Heart left ventricle (tissue), 13 donors: Measurements from ENCODE around the gene PLEKHM2.

ENCODE experiments used
- CTCF ChIP-seq, 12 donors: fragments of 200-600 bp; sonication (generic) in 4 of 12; IDR thresholded peaks; one replicate each; pipeline versions ENCODE4 v1.5.0 to v1.8.0; 2018 to 2022; ENCODE audit warnings: antibody characterized with exemption in 12 of 12, mild to moderate bottlenecking in 5 of 12
- POLR2A ChIP-seq, 2 donors: fragments of 450-650 bp; IDR thresholded peaks; one replicate each; pipeline ENCODE4 v1.6.1; 2017; ENCODE audit warnings: antibody characterized with exemption in 2 of 2, mild to moderate bottlenecking in 2 of 2, moderate library complexity in 2 of 2
- donor health status: ischemic (EF 13 %, LVEDD 7.1; RV severe dilation, severe dysfunction).
- donor health status: DM: no; HTN: yes; CAD: no.
- donor health status: DM: no; HTN: no; CAD: no.
- donor health status: ischemic (EF 25% LVEDD 6.9; RV normal size, moderate dysfunction).
- donor health status: ischemic (EF 25% LVEDD 5.7; RV mildly dilated, moderate dysfunction).
- donor health status: ischemic (EF 35%, LVEDD 5.7; RV mildly dilated, moderate dysfunction).
- donor health status: nonischemic (EF 11% LVEDD 7.7; RV severe dilation, severe dysfunction).
- donor health status: DM: yes; HTN: yes; CAD: no.
- donor health status: PGD.
- donor health status: ischemic (EF 29% LVEDD 5.4; RV normal size, mild dysfunction).
- donor health status: nonischemic (EF 23%, LVEDD 6.1; RV moderate dilation, normal function).

DNA sequence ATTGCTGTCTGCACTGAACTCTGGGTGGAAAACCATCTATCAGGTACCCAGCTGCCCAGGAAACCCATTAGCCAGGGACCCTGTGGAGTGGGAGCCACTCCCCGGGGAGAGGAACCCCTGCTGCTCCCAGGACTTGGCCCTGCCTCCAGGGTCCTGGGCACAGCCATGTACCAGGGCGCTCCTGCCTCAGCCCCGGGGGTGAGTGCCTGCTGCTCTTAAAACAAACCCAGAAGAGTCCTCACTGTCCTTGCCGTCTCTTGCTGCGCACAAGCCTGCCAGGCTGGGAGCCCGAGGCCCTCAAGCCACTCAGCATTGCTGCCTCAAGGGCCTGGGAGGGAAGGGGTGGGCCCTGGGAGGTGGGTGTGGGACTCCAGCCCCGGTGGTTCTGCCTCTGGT is 48.6 kb downstream of the PLEKHM2 start:
- no peak for TF ChIP-seq CTCF (IDR thresholded peaks at IDR 0.05)
- TF ChIP-seq POLR2A (IDR thresholded peaks at IDR 0.05), result no peak
